ENCODE measurements around the gene MSTN. TPM values are rescaled to one million over a fixed set of nuclear protein-coding genes. Genes with fewer than 3 reads are reported as not detected.

MSTN gene
- total RNA-seq, 1 experiment from 2014 or later, result not detected

DNA sequence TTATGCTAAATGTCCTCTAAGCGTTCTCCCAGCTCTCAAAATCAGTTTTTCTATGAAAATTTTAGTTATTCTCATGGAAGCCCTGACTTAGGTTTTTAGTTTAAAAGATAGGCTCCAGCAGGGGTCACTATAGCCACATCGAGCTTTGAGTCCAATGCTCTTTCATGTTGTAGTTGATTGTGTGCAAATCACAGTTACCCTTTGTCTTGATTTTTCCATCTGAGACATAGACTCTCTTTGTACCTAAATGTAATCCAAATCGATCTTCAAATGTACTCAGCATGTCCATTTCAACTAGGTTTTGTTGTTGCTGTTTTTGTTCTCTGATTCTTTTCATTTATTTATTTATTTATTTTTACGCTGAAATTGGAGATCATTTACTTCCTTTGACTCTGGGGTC lies 26.4 kb upstream of the MSTN start:
- H3K79me1 ChIP-seq (ENCODE audit: insufficient read depth, low read depth, low read length, poor library complexity, severe bottlenecking), result no peaks in the 10 kb centered on the region
- Mint-ChIP-seq H3K36me3 (ENCODE audit: insufficient read depth in 1 of 3, low read depth in 3 of 3) (no peaks in the 10 kb centered on the region), H3K9me3 (no peaks in the 10 kb centered on the region), H3K27ac (no peak overlapping the region), H3K4me3 (no peak overlapping the region), H3K27me3 (ENCODE audit: low read depth) (no peaks in the 10 kb centered on the region), H3K4me1 (peaks cover 0 to 2% of the 10 kb centered on the region in 2 experiments; a peak in 1 of 4 replicates)
- H4K5ac ChIP-seq (ENCODE audit: insufficient read length, low read depth, low read length), result no peak overlapping the region
- DNase-seq, result no peak
- H4K8ac ChIP-seq (replicated peaks; ENCODE audit: insufficient read length, low read depth, low read length), result no peak overlapping the region
- H2BK12ac ChIP-seq (ENCODE audit: insufficient read length, low read depth, low read length), result no peak overlapping the region
- H3K79me2 ChIP-seq (ENCODE audit: insufficient read depth, low read length), result no peaks in the 10 kb centered on the region
- no peak overlapping the region for H2BK120ac ChIP-seq (ENCODE audit: low read depth, low read length, poor library complexity, severe bottlenecking)
- WGBS (ENCODE audit: extremely low coverage, insufficient read length, low lambda C conversion rate), result no CpG with 5 or more reads among the region's 4 CpGs
- H3K18ac ChIP-seq (ENCODE audit: insufficient read length, low read depth, low read length), result no peak overlapping the region
- no peak overlapping the region for H4K91ac ChIP-seq (ENCODE audit: insufficient read length, low read depth, low read length)
- no peak overlapping the region for H2BK5ac ChIP-seq (ENCODE audit: insufficient read length, low read length)
- no peak overlapping the region for H3K4ac ChIP-seq (ENCODE audit: low read depth, low read length)
- H3K4me2 ChIP-seq (ENCODE audit: insufficient read depth, insufficient read length, low read length), result no peak overlapping the region
- no peak overlapping the region for H2AK5ac ChIP-seq (ENCODE audit: insufficient read length, low read length)
- H3T11ph ChIP-seq (ENCODE audit: low read length), result no peak overlapping the region
- no peak overlapping the region for H2BK15ac ChIP-seq (ENCODE audit: low read depth, low read length)
- no peak overlapping the region for H3K56ac ChIP-seq (ENCODE audit: insufficient read length, low read depth, low read length)
- no peaks in the 10 kb centered on the region for H3K9me3 ChIP-seq (ENCODE audit: control insufficient read depth, low read depth, low read length)
- H3K23ac ChIP-seq (ENCODE audit: insufficient read length, low read depth, low read length), result no peak overlapping the region
- no peak overlapping the region for H2BK20ac ChIP-seq (ENCODE audit: low read depth, low read length, poor library complexity, severe bottlenecking)
- H3K9ac ChIP-seq (ENCODE audit: extremely low read depth, insufficient read length, low read length), result no peak overlapping the region
- no peaks in the 10 kb centered on the region for H3K27me3 ChIP-seq (ENCODE audit: insufficient read depth, low read length)
- no peak overlapping the region for H3K14ac ChIP-seq (ENCODE audit: insufficient read depth, low read length)
- H2AFZ ChIP-seq (ENCODE audit: low read length), result no peak overlapping the region
- no peaks in the 10 kb centered on the region for H4K20me1 ChIP-seq (ENCODE audit: control insufficient read depth, insufficient read depth, insufficient read length)
- no peak overlapping the region for H3K27ac ChIP-seq (ENCODE audit: insufficient read length, low read depth, low read length)
- peak; percentile 89 for TF ChIP-seq CTCF (conservative IDR thresholded peaks at IDR 0.05)
- H3K4me1 ChIP-seq (ENCODE audit: insufficient read depth, low read length), result no peaks in the 10 kb centered on the region
- no peaks in the 10 kb centered on the region for H3K23me2 ChIP-seq (ENCODE audit: insufficient read length, low read depth, low read length, poor library complexity, severe bottlenecking)
